ENCODE measurements around the gene SERPINA4. TPM values are rescaled to one million over a fixed set of nuclear protein-coding genes. Genes with fewer than 3 reads are reported as not detected.

The SERPINA4 gene
- total and polyA plus RNA-seq, 9 of the 15 experiments (the other 6 are each of a cell fraction or from before 2014, with no cell fraction given) = not detected

DNA sequence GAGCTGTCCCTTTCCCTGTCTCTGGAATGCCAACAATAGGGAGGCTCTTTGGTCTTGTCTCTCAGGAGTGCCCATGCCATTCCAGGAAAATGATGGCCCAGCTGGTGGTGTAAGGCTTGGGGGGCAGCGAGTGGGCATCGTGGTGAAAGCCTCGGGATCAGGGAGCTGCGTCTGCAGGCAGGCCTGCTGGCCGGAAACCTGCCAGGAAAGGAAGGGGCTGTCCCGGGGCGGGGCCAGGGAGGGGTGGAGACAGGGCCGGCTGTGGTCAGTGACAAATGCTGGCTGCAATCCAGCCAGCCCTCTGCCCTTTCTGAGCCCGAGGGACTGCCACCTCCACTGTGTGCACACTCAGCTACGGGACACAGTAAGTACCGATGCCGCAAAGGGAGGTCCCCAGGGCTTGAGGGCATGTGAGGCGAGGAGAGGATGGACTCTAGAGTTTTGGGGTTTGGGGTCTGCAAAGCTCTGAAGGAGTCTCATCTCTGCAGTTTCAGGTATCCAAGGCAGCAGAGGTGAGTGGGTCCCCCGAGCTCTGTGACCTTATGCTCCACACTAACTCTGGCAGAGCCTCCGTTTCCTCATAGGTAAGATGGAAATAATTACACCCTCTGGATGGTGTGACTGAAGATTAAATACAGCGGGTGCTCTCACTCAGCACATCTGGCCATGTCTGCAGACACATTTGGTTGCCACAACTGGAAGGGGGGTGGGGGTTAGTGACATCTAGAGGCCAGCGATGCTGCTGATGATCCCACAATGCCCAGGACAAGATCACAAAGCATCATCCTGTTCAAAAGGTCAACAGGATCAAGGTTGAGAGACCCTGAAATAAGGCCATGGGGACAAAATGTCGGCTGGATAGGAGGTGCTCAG, 20.1 kb downstream of the SERPINA4 start, which contains the start of gene SERPINA5:
TSS of gene SERPINA5 (plus strand) at position 300 of the 873 bp plus-strand sequence. CDS start 5,937 bp downstream, outside the sequence.
- ChIA-PET CTCF (ENCODE audit: low intra/inter-chr PET ratio) (no interaction called here), POLR2A (no interaction called here)
- Histone ChIP-seq H3K4me1 (replicated peaks in 1 of 2; ENCODE audit: control insufficient read depth in 2 of 2, insufficient read depth in 2 of 2, low read length in 2 of 2) (no peaks in the 10 kb centered on the region; a peak in 1 of 5 replicates), H3K4me3 (no peak within 1 kb of the TSS), H3K4me2 (ENCODE audit: insufficient read depth, low read length) (no peak within 1 kb of the TSS), H4K20me1 (replicated peaks; ENCODE audit: control insufficient read depth, insufficient read depth, low read length) (no peaks in the 10 kb centered on the region), H3K9ac (ENCODE audit: insufficient read depth in 1 of 2, low read depth in 2 of 2, low read length in 2 of 2) (no peak within 1 kb of the TSS), H3K79me2 (ENCODE audit: control insufficient read depth, insufficient read depth, low read length) (no peaks in the 10 kb centered on the region), H3K36me3 (ENCODE audit: control insufficient read depth, insufficient read depth, low read length) (no peaks in the 10 kb centered on the region), H3K27ac (ENCODE audit: extremely low read depth, low read depth, low read length) (no peak within 1 kb of the TSS), H3K27me3 (ENCODE audit: control insufficient read depth in 2 of 2, insufficient read depth in 2 of 2, low read length in 2 of 2) (no peaks in the 10 kb centered on the region), H2AFZ (ENCODE audit: low read depth, low read length) (no peak within 1 kb of the TSS), H3K9me3 (replicated peaks; ENCODE audit: control insufficient read depth, insufficient read depth, low read depth, low read length) (no peaks in the 10 kb centered on the region), H3K9me1 (ENCODE audit: control insufficient read depth, insufficient read depth, low read length) (no peaks in the 10 kb centered on the region)
- intact Hi-C loops (cut with micrococcal nuclease) = no loop called here
- in situ Hi-C loops (cut with MboI) = no loop called here
- WGBS (ENCODE audit: insufficient coverage, low coverage, missing lambda C conversion rate) = 1% methylated on average over 13 of the region's 18 CpGs
- ATAC-seq (peak; percentile 69; the same call in 2 of the 3 replicates), DNase-seq (ENCODE audit: extremely low read depth in 1 of 4, low spot score in 3 of 4) (peak; percentile 14 to 52 (median 36)), FAIRE-seq (no peak)
- BruUV-seq (replicated peaks) = no TSS peak
- no peak for TF ChIP-seq EP400 (IDR thresholded peaks at IDR 0.05)
- TF ChIP-seq EHMT2 (IDR thresholded peaks at IDR 0.05) = no peak
- TF ChIP-seq, protein P1, sequence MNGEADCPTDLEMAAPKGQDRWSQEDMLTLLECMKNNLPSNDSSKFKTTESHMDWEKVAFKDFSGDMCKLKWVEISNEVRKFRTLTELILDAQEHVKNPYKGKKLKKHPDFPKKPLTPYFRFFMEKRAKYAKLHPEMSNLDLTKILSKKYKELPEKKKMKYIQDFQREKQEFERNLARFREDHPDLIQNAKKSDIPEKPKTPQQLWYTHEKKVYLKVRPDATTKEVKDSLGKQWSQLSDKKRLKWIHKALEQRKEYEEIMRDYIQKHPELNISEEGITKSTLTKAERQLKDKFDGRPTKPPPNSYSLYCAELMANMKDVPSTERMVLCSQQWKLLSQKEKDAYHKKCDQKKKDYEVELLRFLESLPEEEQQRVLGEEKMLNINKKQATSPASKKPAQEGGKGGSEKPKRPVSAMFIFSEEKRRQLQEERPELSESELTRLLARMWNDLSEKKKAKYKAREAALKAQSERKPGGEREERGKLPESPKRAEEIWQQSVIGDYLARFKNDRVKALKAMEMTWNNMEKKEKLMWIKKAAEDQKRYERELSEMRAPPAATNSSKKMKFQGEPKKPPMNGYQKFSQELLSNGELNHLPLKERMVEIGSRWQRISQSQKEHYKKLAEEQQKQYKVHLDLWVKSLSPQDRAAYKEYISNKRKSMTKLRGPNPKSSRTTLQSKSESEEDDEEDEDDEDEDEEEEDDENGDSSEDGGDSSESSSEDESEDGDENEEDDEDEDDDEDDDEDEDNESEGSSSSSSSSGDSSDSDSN (IDR thresholded peaks at IDR 0.05; ENCODE audit: borderline replicate concordance in 1 of 2, low read depth in 2 of 2, low read length in 2 of 2) = no peak
- TF ChIP-seq ZBTB7A (IDR thresholded peaks at IDR 0.05; ENCODE audit: borderline replicate concordance, control insufficient read depth, low read depth, low read length) = no peak
- TF ChIP-seq, protein P2, sequence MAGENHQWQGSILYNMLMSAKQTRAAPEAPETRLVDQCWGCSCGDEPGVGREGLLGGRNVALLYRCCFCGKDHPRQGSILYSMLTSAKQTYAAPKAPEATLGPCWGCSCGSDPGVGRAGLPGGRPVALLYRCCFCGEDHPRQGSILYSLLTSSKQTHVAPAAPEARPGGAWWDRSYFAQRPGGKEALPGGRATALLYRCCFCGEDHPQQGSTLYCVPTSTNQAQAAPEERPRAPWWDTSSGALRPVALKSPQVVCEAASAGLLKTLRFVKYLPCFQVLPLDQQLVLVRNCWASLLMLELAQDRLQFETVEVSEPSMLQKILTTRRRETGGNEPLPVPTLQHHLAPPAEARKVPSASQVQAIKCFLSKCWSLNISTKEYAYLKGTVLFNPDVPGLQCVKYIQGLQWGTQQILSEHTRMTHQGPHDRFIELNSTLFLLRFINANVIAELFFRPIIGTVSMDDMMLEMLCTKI (IDR thresholded peaks at IDR 0.05; ENCODE audit: partially characterized antibody) = no peak
- no peak for TF ChIP-seq RHOXF2B (CRISPR knock-in tag; conservative IDR thresholded peaks at IDR 0.05)
- no peak for TF ChIP-seq ZNF165 (CRISPR knock-in tag; IDR thresholded peaks at IDR 0.05; ENCODE audit: borderline replicate concordance)
- TF ChIP-seq FOS (IDR thresholded peaks at IDR 0.05; ENCODE audit: extremely low read depth, insufficient read length) = no peak
- TF ChIP-seq GABPB2 (CRISPR knock-in tag; conservative IDR thresholded peaks at IDR 0.05) = no peak
- TF ChIP-seq YBX1 (IDR thresholded peaks at IDR 0.05) = no peak
- no peak for TF ChIP-seq RNF2 (IDR thresholded peaks at IDR 0.05)
- TF ChIP-seq, protein P3, sequence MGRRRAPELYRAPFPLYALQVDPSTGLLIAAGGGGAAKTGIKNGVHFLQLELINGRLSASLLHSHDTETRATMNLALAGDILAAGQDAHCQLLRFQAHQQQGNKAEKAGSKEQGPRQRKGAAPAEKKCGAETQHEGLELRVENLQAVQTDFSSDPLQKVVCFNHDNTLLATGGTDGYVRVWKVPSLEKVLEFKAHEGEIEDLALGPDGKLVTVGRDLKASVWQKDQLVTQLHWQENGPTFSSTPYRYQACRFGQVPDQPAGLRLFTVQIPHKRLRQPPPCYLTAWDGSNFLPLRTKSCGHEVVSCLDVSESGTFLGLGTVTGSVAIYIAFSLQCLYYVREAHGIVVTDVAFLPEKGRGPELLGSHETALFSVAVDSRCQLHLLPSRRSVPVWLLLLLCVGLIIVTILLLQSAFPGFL (CRISPR knock-in tag; IDR thresholded peaks at IDR 0.05) = no peak
- no peak for TF ChIP-seq GATAD2B (IDR thresholded peaks at IDR 0.05; ENCODE audit: borderline replicate concordance)
- TF ChIP-seq, protein P4, sequence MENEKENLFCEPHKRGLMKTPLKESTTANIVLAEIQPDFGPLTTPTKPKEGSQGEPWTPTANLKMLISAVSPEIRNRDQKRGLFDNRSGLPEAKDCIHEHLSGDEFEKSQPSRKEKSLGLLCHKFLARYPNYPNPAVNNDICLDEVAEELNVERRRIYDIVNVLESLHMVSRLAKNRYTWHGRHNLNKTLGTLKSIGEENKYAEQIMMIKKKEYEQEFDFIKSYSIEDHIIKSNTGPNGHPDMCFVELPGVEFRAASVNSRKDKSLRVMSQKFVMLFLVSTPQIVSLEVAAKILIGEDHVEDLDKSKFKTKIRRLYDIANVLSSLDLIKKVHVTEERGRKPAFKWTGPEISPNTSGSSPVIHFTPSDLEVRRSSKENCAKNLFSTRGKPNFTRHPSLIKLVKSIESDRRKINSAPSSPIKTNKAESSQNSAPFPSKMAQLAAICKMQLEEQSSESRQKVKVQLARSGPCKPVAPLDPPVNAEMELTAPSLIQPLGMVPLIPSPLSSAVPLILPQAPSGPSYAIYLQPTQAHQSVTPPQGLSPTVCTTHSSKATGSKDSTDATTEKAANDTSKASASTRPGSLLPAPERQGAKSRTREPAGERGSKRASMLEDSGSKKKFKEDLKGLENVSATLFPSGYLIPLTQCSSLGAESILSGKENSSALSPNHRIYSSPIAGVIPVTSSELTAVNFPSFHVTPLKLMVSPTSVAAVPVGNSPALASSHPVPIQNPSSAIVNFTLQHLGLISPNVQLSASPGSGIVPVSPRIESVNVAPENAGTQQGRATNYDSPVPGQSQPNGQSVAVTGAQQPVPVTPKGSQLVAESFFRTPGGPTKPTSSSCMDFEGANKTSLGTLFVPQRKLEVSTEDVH (IDR thresholded peaks at IDR 0.05; ENCODE audit: low read depth, partially characterized antibody) = no peak
